GM12864 (cell line): ENCODE measurements around the gene STK17A.

Experiments
- DNase-seq: peaks from one replicate; pipeline ENCODE4 v3.0.0-alpha.2; 2011; ENCODE audit warnings: low read depth
- H3K4me3 ChIP-seq: 2 replicates; pipeline ENCODE4 v1.5.1; 2011; ENCODE audit warnings: mild to moderate bottlenecking, low read depth, low read length, control low read depth
- CTCF ChIP-seq: IDR thresholded peaks from 2 replicates; pipeline ENCODE4 v1.5.1; 2011; ENCODE audit warnings: low read depth, mild to moderate bottlenecking, moderate library complexity, low read length, control low read depth, inconsistent platforms; ENCODE audit errors: missing control alignments

Gene STK17A

DNA sequence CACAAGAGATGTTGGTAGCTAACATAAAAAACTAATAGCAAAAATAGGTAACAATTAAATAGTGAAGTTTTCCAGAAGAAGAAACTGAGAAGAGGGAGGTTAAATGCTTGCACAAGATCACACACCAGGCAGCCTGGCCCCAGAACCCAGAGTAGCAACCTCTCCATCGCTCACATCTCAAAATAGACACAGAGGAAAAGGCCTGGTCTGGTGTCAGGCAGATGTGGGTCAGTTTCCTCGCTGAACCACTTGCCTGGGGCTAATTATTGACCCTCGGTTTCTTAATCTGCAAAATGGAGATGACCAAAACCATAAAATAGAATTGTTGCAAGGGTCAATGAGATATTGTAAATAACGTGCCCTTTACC lies 44.5 kb upstream of the STK17A start:
- no peak for DNase-seq

DNA sequence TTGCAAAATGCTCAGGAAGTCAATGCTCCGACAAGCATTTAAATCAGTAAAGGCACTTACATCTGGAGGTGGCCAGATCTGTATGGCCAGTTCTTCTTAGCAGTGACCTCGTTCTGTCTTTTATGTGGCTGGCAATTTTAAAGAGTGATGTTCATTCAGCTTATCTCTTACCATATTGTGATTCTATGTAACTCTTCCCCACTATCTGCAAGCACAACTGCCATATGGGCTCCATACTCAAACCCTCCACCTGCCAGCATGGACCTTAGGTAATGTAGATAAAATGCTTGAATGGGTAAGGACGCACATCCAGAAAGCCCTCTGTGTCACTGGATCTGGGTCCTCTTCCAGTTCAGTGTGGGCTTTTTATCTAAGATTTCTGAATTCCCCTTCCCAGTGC lies 42.4 kb upstream of the STK17A start:
- no peak for DNase-seq
- H3K4me3 ChIP-seq: no peak overlapping the region
- TF ChIP-seq CTCF: no peak

More for the DNA sequence above, 44.5 kb upstream of the STK17A start:
- no peak for TF ChIP-seq CTCF
- H3K4me3 ChIP-seq: no peak overlapping the region

DNA sequence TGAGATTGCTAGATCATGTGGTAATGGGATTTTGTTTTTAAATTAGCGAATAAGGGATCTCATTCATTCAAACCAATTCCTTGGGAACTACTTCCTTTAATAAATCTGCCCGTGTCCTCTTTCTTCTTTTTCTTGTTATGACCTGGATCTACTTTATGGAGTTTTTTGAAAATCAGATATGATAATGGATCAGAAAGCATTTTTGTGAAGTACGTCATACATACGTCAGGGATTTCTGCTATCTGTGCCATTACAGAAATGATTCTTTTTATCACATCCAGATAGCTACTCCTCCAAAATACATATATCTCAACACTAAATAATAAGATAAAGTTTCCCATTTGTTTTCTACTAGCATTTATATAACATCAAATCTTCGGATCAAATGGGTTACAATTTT lies 40.2 kb upstream of the STK17A start:
- no peak for DNase-seq
- no peak for TF ChIP-seq CTCF
- no peak overlapping the region for H3K4me3 ChIP-seq

GRCh38 chr7:43546231-43546630 lies 36.7 kb upstream of the STK17A start:
- H3K4me3 ChIP-seq: no peak overlapping the region
- no peak for DNase-seq
- TF ChIP-seq CTCF: no peak

GRCh38 chr7:43550427-43550826 lies 32.5 kb upstream of the STK17A start:
- H3K4me3 ChIP-seq: no peak overlapping the region
- no peak for TF ChIP-seq CTCF
- DNase-seq: no peak

DNA sequence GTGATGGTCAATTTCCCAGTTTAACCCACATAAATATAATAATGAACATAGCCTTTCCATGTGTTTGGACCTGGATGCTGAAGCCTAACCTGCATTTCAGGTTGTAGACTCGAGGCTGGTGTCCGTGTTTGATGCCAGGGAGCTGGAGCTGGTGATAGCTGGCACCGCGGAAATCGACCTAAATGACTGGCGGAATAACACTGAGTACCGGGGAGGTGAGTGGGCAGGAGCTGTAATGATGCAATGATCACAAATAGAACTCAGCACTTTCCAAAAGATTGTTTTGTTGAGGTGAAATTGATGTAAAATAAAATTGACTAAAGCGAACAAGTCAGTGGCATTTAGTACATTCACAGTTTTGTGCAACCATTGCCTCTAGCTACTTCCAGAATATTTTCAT lies 30.8 kb upstream of the STK17A start:
- H3K4me3 ChIP-seq: no peak overlapping the region
- no peak for TF ChIP-seq CTCF
- DNase-seq: no peak

- no peak overlapping the region for H3K4me3 ChIP-seq
- TF ChIP-seq CTCF: no peak
- DNase-seq: no peak
These were observed 28.9 kb upstream of the STK17A start for GRCh38 chr7:43553999-43554398.
